HCT116 (cell line): ENCODE measurements around the gene CNNM3. TPM values are rescaled to one million over a fixed set of nuclear protein-coding genes. Genes with fewer than 3 reads are reported as not detected.

ENCODE experiments used
- ATAC-seq: fragments of 200-7000 bp; cut with Tn5 transposase; 2 replicates; pipeline ENCODE4 v1.9.1; 2020; ENCODE audit warnings: mild to moderate bottlenecking, moderate library complexity
- BruUV-seq: library from RNA; stranded (reverse); fragments of 400-500 nt; replicated peaks from 2 replicates; lab custom pipeline; 2021; lab: Mats Ljungman, UMichigan
- CTCF ChIA-PET: fragments of 300-600 bp; sonication (Branson Sonifier 250); formaldehyde crosslinking; loops from one replicate; lab custom pipeline; 2021; ENCODE audit warnings: antibody characterized with exemption; lab: Charles Lee
- POLR2A ChIA-PET: fragments of 300-600, 350-600 bp; sonication (Branson Sonifier 250); formaldehyde crosslinking; loops from one replicate; lab custom pipeline; 2021; ENCODE audit warnings: antibody characterized with exemption; lab: Charles Lee
- RAD21 ChIA-PET, 2 experiments: fragments of 300-600 bp; sonication (Branson Sonifier 250); formaldehyde crosslinking; loops; one replicate each; lab custom pipeline; 2023; ENCODE audit warnings: low total read pairs in 2 of 2; ENCODE audit not compliant: uncharacterized antibody in 2 of 2, unreplicated experiment in 2 of 2, low non-redundant PET in 1 of 2; lab: Charles Lee
- DNase-seq: peaks from one replicate; pipeline ENCODE4 v3.0.0-alpha.2; 2010; ENCODE audit warnings: low read depth, low spot score
- H2AFZ ChIP-seq: fragments of 200-600 bp; shearing (Covaris generic), sonication (generic); 2 replicates; pipeline ENCODE4 v1.6.1; 2017; ENCODE audit warnings: low read depth, mixed run types, mixed read lengths, antibody characterized with exemption, low read length; ENCODE audit not compliant: poor library complexity, severe bottlenecking
- H3K27ac ChIP-seq: 2 replicates; pipeline ENCODE4 v1.5.1; 2012; ENCODE audit warnings: low read depth, low read length
- H3K27me3 ChIP-seq: fragments of 200-600 bp; sonication (generic); 2 replicates; pipeline ENCODE4 v1.6.1; 2016; ENCODE audit warnings: mixed run types, low read length, mixed read lengths; ENCODE audit not compliant: insufficient read depth
- H3K36me3 ChIP-seq, 2 experiments: fragments of 200-500 bp in 1 of 2; fragments of 200-600 bp in 1 of 2; sonication (Bioruptor generic) in 1 of 2; sonication (generic) in 1 of 2; 2 replicates each; pipeline versions ENCODE4 v1.5.1 to v1.6.1; 2014 to 2016; ENCODE audit warnings: low read length in 2 of 2, inconsistent platforms in 1 of 2, mixed read lengths in 1 of 2, mixed run types in 1 of 2; ENCODE audit not compliant: insufficient read depth in 2 of 2, control insufficient read depth in 1 of 2
- H3K4me1 ChIP-seq, 2 experiments: fragments of 200-600 bp in 1 of 2; sonication (generic) in 1 of 2; 2 replicates each; pipeline versions ENCODE4 v1.5.1 to v1.6.1; 2012 to 2017; ENCODE audit warnings: low read length in 2 of 2, inconsistent platforms in 1 of 2, mild to moderate bottlenecking in 1 of 2, mixed read lengths in 1 of 2, mixed run types in 1 of 2, moderate library complexity in 1 of 2; ENCODE audit not compliant: insufficient read depth in 2 of 2, control insufficient read depth in 1 of 2
- H3K4me2 ChIP-seq: fragments of 200-600 bp; sonication (generic); 2 replicates; pipeline ENCODE4 v1.6.1; 2017; ENCODE audit warnings: mixed run types, low read length, mixed read lengths
- H3K4me3 ChIP-seq, 2 experiments: fragments of 200-600 bp in 1 of 2; sonication (generic) in 1 of 2; replicated peaks in 1 of 2; 2 replicates each; pipeline ENCODE4 v1.5.1; 2011 to 2016; ENCODE audit warnings: low read length in 2 of 2, control low read depth in 1 of 2, low read depth in 1 of 2, mild to moderate bottlenecking in 1 of 2, mixed read lengths in 1 of 2, mixed run types in 1 of 2
- H3K79me2 ChIP-seq: fragments of 200-600 bp; sonication (generic); 2 replicates; pipeline ENCODE4 v1.6.1; 2017; ENCODE audit warnings: mild to moderate bottlenecking, mixed run types, low read length, moderate library complexity, mixed read lengths; ENCODE audit not compliant: insufficient read depth
- H3K9ac ChIP-seq: fragments of 200-600 bp; sonication (generic); 2 replicates; pipeline ENCODE4 v1.6.1; 2016; ENCODE audit warnings: low read length, mixed read lengths
- H3K9me2 ChIP-seq: fragments of 200-600 bp; sonication (generic), shearing (Covaris generic); 2 replicates; pipeline ENCODE4 v1.6.1; 2017; ENCODE audit warnings: mixed run types, mild to moderate bottlenecking, moderate library complexity; ENCODE audit not compliant: insufficient read depth
- H3K9me3 ChIP-seq, 2 experiments: fragments of 200-500 bp in 1 of 2; fragments of 200-600 bp in 1 of 2; sonication (Bioruptor generic) in 1 of 2; sonication (generic) in 1 of 2; 2 replicates each; pipeline ENCODE4 v1.6.1; 2014 to 2017; ENCODE audit warnings: low read length in 2 of 2, mixed read lengths in 2 of 2, inconsistent platforms in 1 of 2, low read depth in 1 of 2, mild to moderate bottlenecking in 1 of 2, mixed run types in 1 of 2, moderate library complexity in 1 of 2; ENCODE audit not compliant: control insufficient read depth in 1 of 2, insufficient read depth in 1 of 2
- H4K20me1 ChIP-seq: fragments of 200-600 bp; sonication (generic), shearing (Covaris generic); 2 replicates; pipeline ENCODE4 v1.6.1; 2017; ENCODE audit warnings: mixed run types, mild to moderate bottlenecking, moderate library complexity; ENCODE audit not compliant: insufficient read depth
- CEBPB ChIP-seq: IDR thresholded peaks from 2 replicates; pipeline ENCODE4 v1.6.1; 2012; ENCODE audit warnings: low read depth
- EGR1 ChIP-seq: IDR thresholded peaks from 2 replicates; pipeline ENCODE4 v1.6.1; 2012; ENCODE audit warnings: low read depth
- EZH2 ChIP-seq: fragments of 200-600 bp; sonication (generic); IDR thresholded peaks from 2 replicates; pipeline ENCODE4 v1.6.1; 2017; ENCODE audit warnings: antibody characterized with exemption, mixed run types
- EZH2phosphoT487 ChIP-seq: fragments of 200-600 bp; IDR thresholded peaks from 2 replicates; pipeline ENCODE4 v1.6.1; 2018; ENCODE audit warnings: antibody characterized with exemption, borderline replicate concordance
- FOSL1 ChIP-seq: IDR thresholded peaks from 2 replicates; pipeline ENCODE4 v1.6.1; 2012; ENCODE audit warnings: low read depth
- JUND ChIP-seq: IDR thresholded peaks from 2 replicates; pipeline ENCODE4 v1.6.1; 2012
- POLR2AphosphoS5 ChIP-seq: IDR thresholded peaks from 2 replicates; pipeline ENCODE4 v1.6.1; 2011; ENCODE audit warnings: mild to moderate bottlenecking, low read depth, low read length, moderate library complexity
- RAD21 ChIP-seq: IDR thresholded peaks from 2 replicates; pipeline ENCODE4 v1.6.1; 2012; ENCODE audit warnings: low read depth, mild to moderate bottlenecking
- SIN3A ChIP-seq: IDR thresholded peaks from 2 replicates; pipeline ENCODE4 v1.6.1; 2012; ENCODE audit warnings: low read depth
- SRF ChIP-seq: IDR thresholded peaks from 2 replicates; pipeline ENCODE4 v1.6.1; 2012; ENCODE audit warnings: low read depth
- ZFX ChIP-seq: fragments of 450-650 bp; IDR thresholded peaks from 2 replicates; pipeline ENCODE4 v1.6.1; 2017
- intact Hi-C: fragments of 100-400 bp; cut with micrococcal nuclease; formaldehyde crosslinking; loops from 2 replicates; pipeline ENCODE4 v1.10.0; 2022
- total RNA-seq: library from RNA; stranded (reverse); gene quantifications from one replicate; pipeline ENCODE4 v1.2.1, GENCODE V29; 2021; ENCODE audit not compliant: unreplicated experiment

The CNNM3 gene
- total RNA-seq, 1 experiment from 2014 or later, result 31.1 TPM

GRCh38 chr2:96843538-96844268, 27.6 kb downstream of the CNNM3 start, which contains the start of gene ANKRD23:
Gene ANKRD23, minus strand, starts transcription at chr2:96844021. Its CDS starts 29 bp downstream, at chr2:96843992.
- Histone ChIP-seq H4K20me1 (no peaks in the 10 kb centered on the region), H3K79me2 (no peaks in the 10 kb centered on the region), H3K9ac (no peak within 1 kb of the TSS), H3K4me3 (no peak within 1 kb of the TSS), H3K36me3 (peaks cover 4 to 9% of the 10 kb centered on the region in 2 experiments; a peak in 3 of 4 replicates), H3K27me3 (no peaks in the 10 kb centered on the region), H2AFZ (no peak within 1 kb of the TSS), H3K4me1 (no peaks in the 10 kb centered on the region), H3K9me3 (no peaks in the 10 kb centered on the region), H3K9me2 (no peaks in the 10 kb centered on the region), H3K27ac (no peak within 1 kb of the TSS), H3K4me2 (no peak within 1 kb of the TSS)
- CTCF ChIA-PET, result no interaction called here
- no peak for ATAC-seq
- RAD21 ChIA-PET, result no interaction called here
- DNase-seq, result no peak
- TF ChIP-seq EZH2, result no peak
- no peak for TF ChIP-seq ZFX
- TF ChIP-seq RAD21, result no peak
- TF ChIP-seq JUND, result no peak
- TF ChIP-seq EZH2phosphoT487, result no peak
- no peak for TF ChIP-seq EGR1
- POLR2A ChIA-PET, result no interaction called here
- intact Hi-C loops, result no loop called here
- no TSS peak for BruUV-seq

- Histone ChIP-seq H3K9me3 (no peaks in the 10 kb centered on the region), H3K36me3 (peaks cover 4 to 11% of the 10 kb centered on the region in 2 experiments; a peak in 3 of 4 replicates), H3K27ac (no peak overlapping the region), H3K4me3 (no peak overlapping the region), H2AFZ (no peak overlapping the region), H3K79me2 (no peaks in the 10 kb centered on the region), H3K4me1 (no peaks in the 10 kb centered on the region), H3K4me2 (no peak overlapping the region), H3K9me2 (no peaks in the 10 kb centered on the region), H3K27me3 (no peaks in the 10 kb centered on the region), H4K20me1 (no peaks in the 10 kb centered on the region), H3K9ac (no peak overlapping the region)
- POLR2A ChIA-PET, result no interaction called here
- RAD21 ChIA-PET, result interaction anchor here in 1 of 2 experiments (0.7 kb wide), 1 partner anchor 116 kb away, joined by 3 read pairs; no protein-coding TSS in a partner anchor
- TF ChIP-seq EZH2phosphoT487 (no peak), SIN3A (no peak), FOSL1 (no peak), CEBPB (no peak), ZFX (no peak), SRF (no peak), POLR2AphosphoS5 (no peak)
- ATAC-seq, result no peak
- BruUV-seq, result no TSS peak
- CTCF ChIA-PET, result no interaction called here
- intact Hi-C loops, result no loop called here
- no peak for DNase-seq
Observed at GRCh38 chr2:96844405-96844808, 28.3 kb downstream of the CNNM3 start.
